HG03432 (cell line): ENCODE measurements around the gene NINL.

Experiments
- ATAC-seq: cut with Tn5 transposase; IDR thresholded peaks from one replicate; pipeline ENCODE4 v1.9.1; 2021; ENCODE audit warnings: mild to moderate bottlenecking, moderate library complexity; ENCODE audit not compliant: unreplicated experiment

Gene NINL

GRCh38 chr20:25439328-25439727, 146.0 kb downstream of the NINL start:
- peak; percentile 80 for ATAC-seq

GRCh38 chr20:25437153-25437581, 148.2 kb downstream of the NINL start:
- ATAC-seq: no peak

GRCh38 chr20:25424536-25424935, 160.8 kb downstream of the NINL start:
- ATAC-seq: no peak

GRCh38 chr20:25422032-25422431, 163.3 kb downstream of the NINL start:
- ATAC-seq: no peak

- ATAC-seq: no peak
Observed at GRCh38 chr20:25421102-25421501, 164.2 kb downstream of the NINL start.

GRCh38 chr20:25418776-25419175, 166.6 kb downstream of the NINL start:
- no peak for ATAC-seq

GRCh38 chr20:25408890-25409289, 176.4 kb downstream of the NINL start:
- ATAC-seq: no peak

GRCh38 chr20:25408170-25408547, 177.2 kb downstream of the NINL start:
- ATAC-seq: no peak

- peak; percentile 92 for ATAC-seq
Observed at GRCh38 chr20:25407311-25408169, 177.8 kb downstream of the NINL start, which contains the start of gene GINS1. GINS1 (plus strand) TSS chr20:25407673; CDS start chr20:25407821, 148 bp downstream.
